Choroid plexus epithelial cell (primary cell): ENCODE measurements around the gene RTN4RL1.

Source experiments
- DNase-seq: peaks from one replicate; pipeline ENCODE4 v3.0.0-alpha.2; 2010; ENCODE audit warnings: low read depth
- H3K4me3 ChIP-seq: 2 replicates; pipeline ENCODE4 v1.5.1; 2011; ENCODE audit warnings: low read depth, mild to moderate bottlenecking, control low read depth, low read length, moderate library complexity
- TF ChIP-seq, protein P1 (sequence below): conservative IDR thresholded peaks from 2 replicates; pipeline ENCODE4 v1.5.1; 2011; ENCODE audit warnings: low read depth, mild to moderate bottlenecking, control low read depth, inconsistent platforms, low read length, moderate library complexity

RTN4RL1 gene

DNA sequence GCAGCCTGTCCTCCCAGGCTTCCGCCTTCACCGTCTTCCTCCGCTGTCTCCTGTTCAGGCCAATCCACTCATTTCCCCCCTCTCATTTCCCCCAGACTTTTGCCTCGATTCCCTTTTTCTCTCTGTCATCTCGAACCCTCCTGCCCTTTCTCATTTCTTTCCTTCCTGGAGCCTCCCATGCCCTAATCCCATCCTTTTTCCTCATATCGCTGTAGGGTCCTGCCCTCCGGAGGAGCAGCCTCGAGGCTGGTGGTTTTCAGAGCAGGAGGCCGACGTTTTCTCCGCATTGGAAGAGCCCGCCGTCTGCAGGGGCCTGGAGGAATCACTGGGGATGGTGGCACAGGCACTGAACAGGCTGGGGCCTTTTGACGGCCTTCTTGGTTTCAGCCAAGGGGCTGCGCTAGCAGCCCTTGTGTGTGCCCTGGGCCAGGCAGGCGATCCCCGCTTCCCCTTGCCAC lies 17.3 kb upstream of the RTN4RL1 start:
- DNase-seq: peak; percentile 78
- peak overlapping the region; percentile 88 for H3K4me3 ChIP-seq
- TF ChIP-seq, protein P1, sequence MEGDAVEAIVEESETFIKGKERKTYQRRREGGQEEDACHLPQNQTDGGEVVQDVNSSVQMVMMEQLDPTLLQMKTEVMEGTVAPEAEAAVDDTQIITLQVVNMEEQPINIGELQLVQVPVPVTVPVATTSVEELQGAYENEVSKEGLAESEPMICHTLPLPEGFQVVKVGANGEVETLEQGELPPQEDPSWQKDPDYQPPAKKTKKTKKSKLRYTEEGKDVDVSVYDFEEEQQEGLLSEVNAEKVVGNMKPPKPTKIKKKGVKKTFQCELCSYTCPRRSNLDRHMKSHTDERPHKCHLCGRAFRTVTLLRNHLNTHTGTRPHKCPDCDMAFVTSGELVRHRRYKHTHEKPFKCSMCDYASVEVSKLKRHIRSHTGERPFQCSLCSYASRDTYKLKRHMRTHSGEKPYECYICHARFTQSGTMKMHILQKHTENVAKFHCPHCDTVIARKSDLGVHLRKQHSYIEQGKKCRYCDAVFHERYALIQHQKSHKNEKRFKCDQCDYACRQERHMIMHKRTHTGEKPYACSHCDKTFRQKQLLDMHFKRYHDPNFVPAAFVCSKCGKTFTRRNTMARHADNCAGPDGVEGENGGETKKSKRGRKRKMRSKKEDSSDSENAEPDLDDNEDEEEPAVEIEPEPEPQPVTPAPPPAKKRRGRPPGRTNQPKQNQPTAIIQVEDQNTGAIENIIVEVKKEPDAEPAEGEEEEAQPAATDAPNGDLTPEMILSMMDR: peak; percentile 71

GRCh38 chr17:2041561-2042389 lies 16.6 kb upstream of the RTN4RL1 start, which contains the start of gene OVCA2:
OVCA2 (plus strand) TSS chr17:2042022; CDS start chr17:2042048, 26 bp downstream.
- peak within 1 kb of the TSS; percentile 88 for H3K4me3 ChIP-seq
- TF ChIP-seq, protein P1: peak; percentile 46
- peak; percentile 96 for DNase-seq

DNA sequence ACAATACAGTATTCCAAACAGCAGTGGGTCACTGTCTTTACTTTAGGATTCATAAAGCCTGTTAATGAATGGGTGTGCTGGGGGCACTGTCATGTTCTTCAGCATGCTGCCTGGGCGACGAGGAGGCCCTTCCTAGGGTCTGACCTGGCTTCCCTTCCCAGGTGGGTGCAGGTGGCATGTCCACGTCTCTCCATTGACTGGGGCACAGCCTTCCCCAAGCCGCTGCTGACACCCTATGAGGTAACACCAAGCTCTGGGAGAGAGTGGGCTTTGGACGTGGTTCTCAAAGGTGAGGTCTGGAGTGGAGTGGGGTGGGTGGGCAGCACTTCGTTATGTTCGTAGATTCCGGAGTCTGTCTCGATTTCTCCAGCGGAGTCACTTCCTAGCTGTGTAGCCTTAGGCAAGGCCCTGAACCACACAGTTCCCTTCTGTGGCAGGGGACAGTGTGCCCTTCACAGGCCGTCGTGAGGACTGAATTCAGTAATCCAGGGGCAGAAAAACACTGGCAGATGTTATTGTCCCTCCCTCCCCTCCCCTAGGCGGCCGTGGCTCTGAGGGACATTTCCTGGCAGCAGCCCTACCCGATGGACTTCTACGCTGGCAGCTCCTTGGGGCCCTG lies 15.9 kb upstream of the RTN4RL1 start:
- TF ChIP-seq, protein P1: no peak
- DNase-seq: no peak
- peak overlapping the region; percentile 88 for H3K4me3 ChIP-seq

- TF ChIP-seq, protein P1: no peak
- H3K4me3 ChIP-seq: no peak overlapping the region
Observed at GRCh38 chr17:2040219-2040827, 15.2 kb upstream of the RTN4RL1 start.

GRCh38 chr17:2037155-2037554 lies 12.0 kb upstream of the RTN4RL1 start:
- no peak overlapping the region for H3K4me3 ChIP-seq
- TF ChIP-seq, protein P1: no peak
- DNase-seq: no peak

More at GRCh38 chr17:2040219-2040827, 15.2 kb upstream of the RTN4RL1 start:
- DNase-seq: no peak

GRCh38 chr17:2035541-2036488 lies 10.7 kb upstream of the RTN4RL1 start:
- TF ChIP-seq, protein P1: no peak
- DNase-seq: no peak
- H3K4me3 ChIP-seq: no peak overlapping the region
